BLaER1 (cell line): Measurements from ENCODE around the gene CPSF4L.
"Not testable (repeated sequence)": the region's sequence is repeated elsewhere in the genome, so short reads cannot be mapped to it uniquely, and the experiment has no call there.

Source experiments
- H3K27ac ChIP-seq: shearing (Covaris generic); formaldehyde crosslinking; 2 replicates; pipeline ENCODE4 v1.8.1; 2022
- H3K27me3 ChIP-seq: shearing (Covaris generic); formaldehyde crosslinking; 2 replicates; pipeline ENCODE4 v1.8.1; 2022
- H3K36me3 ChIP-seq: shearing (Covaris generic); formaldehyde crosslinking; 2 replicates; pipeline ENCODE4 v1.8.1; 2022
- H3K4me1 ChIP-seq: shearing (Covaris generic); formaldehyde crosslinking; 2 replicates; pipeline ENCODE4 v1.8.1; 2022
- H3K4me2 ChIP-seq: shearing (Covaris generic); formaldehyde crosslinking; 2 replicates; pipeline ENCODE4 v1.8.1; 2022
- H3K4me3 ChIP-seq: shearing (Covaris generic); formaldehyde crosslinking; 2 replicates; pipeline ENCODE4 v1.8.1; 2022
- H3K9ac ChIP-seq: shearing (Covaris generic); formaldehyde crosslinking; 2 replicates; pipeline ENCODE4 v1.8.1; 2022
- H3K9me3 ChIP-seq: shearing (Covaris generic); formaldehyde crosslinking; 2 replicates; pipeline ENCODE4 v1.8.1; 2022
- H4K20me1 ChIP-seq: shearing (Covaris generic); formaldehyde crosslinking; 2 replicates; pipeline ENCODE4 v1.8.1; 2022
- Cebpa-rat ChIP-seq: shearing (Covaris generic); IDR thresholded peaks from 2 replicates; pipeline ENCODE4 v1.8.1; 2022

The CPSF4L gene, protein sequence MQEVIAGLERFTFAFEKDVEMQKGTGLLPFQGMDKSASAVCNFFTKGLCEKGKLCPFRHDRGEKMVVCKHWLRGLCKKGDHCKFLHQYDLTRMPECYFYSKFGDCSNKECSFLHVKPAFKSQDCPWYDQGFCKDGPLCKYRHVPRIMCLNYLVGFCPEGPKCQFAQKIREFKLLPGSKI

DNA sequence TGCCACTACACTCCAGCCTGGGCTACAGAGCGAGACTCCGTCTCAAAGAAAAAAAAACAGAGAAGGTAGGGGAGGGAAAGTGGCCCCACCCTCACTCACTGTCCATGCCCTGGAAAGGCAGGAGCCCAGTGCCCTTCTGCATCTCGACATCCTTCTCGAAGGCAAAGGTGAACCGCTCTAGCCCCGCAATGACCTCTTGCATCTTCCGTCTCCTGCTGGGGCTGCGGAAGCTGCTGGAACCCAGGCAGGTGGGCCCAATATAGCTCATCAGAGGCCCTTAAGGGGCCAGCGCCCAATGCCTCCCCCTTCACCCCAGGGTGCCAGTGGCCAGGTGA is at the start of gene CPSF4L:
TSS of gene CPSF4L (minus strand) at position 264 of the 335 bp plus-strand sequence. CDS start at position 202, 62 bp downstream.
- no peaks in the 10 kb centered on the region for H3K27me3 ChIP-seq
- no peak within 1 kb of the TSS for H3K27ac ChIP-seq
- H3K4me2 ChIP-seq, result no peak within 1 kb of the TSS
- no peaks in the 10 kb centered on the region for H3K4me1 ChIP-seq
- H3K4me3 ChIP-seq, result no peak within 1 kb of the TSS
- no peak within 1 kb of the TSS for H3K9ac ChIP-seq
- no peak for TF ChIP-seq Cebpa-rat
- no peaks in the 10 kb centered on the region for H4K20me1 ChIP-seq
- no peaks in the 10 kb centered on the region for H3K36me3 ChIP-seq
- no peaks in the 10 kb centered on the region for H3K9me3 ChIP-seq

DNA sequence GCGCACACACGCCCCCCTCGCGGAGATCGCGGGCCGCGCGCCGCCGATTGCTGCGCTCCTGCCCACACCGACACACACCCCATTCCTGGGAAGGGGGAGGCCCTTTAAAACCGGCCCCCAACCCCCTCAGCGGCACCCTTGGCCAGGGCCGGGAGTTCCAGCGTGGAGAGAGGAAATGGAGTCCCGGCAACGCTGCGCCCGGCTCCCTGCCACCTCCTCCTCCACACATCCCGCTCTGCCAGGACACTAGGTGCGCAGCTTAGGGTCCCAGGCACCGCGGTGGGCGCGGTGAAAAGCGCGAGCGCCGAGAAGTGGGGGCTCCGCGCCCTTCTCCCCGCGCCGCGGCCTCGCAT is 49.7 kb upstream of the CPSF4L start:
- Histone ChIP-seq H3K4me1 (peaks cover 48% of the 10 kb centered on the region), H3K27me3 (0 out of 2 replicates have a peak, but pooled peaks cover 4% of the 10 kb centered on the region), H3K4me3 (peak overlapping the region; percentile 93), H4K20me1 (no peaks in the 10 kb centered on the region), H3K9ac (peak overlapping the region; percentile 84), H3K36me3 (no peaks in the 10 kb centered on the region), H3K27ac (peak overlapping the region; percentile 23; the same call in 1 of the 2 replicates), H3K9me3 (no peaks in the 10 kb centered on the region), H3K4me2 (peak overlapping the region; percentile 100)
- TF ChIP-seq Cebpa-rat, result no peak

DNA sequence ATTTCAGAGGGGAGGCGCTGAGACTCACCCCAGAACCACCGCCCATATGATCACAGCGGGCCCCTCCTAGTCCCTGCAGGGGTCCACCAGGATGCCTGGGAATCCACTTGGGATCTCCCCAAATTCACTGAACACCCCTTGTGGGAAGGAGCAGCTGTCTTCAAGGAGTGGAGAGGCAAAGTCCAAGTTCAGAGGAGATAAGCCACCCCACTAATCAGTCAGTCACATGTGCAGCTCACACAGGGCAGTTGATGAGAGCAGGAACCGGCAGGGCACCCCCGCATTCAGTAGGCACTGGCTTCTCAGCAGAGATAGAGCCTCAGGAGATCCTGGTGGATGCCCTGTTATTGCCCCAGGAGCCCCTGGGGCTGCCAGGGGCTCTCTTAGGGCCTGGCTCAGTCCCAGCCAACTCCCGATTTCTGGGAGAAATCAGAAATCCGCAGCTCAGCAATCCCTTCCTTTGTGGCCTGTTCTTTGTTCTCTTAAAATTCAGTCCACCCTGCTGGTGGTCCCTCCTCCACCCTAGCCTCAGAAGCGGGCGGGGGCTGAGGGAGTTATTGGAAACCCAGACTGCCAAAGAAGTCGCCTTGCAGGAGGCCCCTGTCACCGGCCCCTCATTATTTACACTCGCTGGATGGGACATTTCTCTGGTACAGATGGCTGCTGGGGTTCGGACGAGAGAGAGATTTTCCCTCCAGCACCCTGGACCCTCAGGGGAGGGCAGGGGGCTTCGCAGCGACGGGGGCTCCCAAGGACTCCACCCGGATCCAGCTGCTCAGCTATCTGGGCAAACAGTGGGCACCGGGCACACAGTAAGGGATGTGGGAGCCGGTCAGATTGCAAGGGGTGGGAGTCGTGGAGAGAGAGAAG is 48.3 kb upstream of the CPSF4L start:
- H3K4me3 ChIP-seq, result peak overlapping the region; percentile 93
- H3K4me1 ChIP-seq, result peaks cover 60% of the 10 kb centered on the region
- H3K36me3 ChIP-seq, result no peaks in the 10 kb centered on the region
- peak overlapping the region; percentile 69 for H3K27ac ChIP-seq
- H3K4me2 ChIP-seq, result peak overlapping the region; percentile 100
- TF ChIP-seq Cebpa-rat, result no peak
- peak overlapping the region; percentile 84 for H3K9ac ChIP-seq
- H3K9me3 ChIP-seq, result no peaks in the 10 kb centered on the region
- H3K27me3 ChIP-seq, result 0 out of 2 replicates have a peak, but pooled peaks cover 4% of the 10 kb centered on the region
- H4K20me1 ChIP-seq, result 0 out of 2 replicates have a peak, but pooled peaks cover 4% of the 10 kb centered on the region

DNA sequence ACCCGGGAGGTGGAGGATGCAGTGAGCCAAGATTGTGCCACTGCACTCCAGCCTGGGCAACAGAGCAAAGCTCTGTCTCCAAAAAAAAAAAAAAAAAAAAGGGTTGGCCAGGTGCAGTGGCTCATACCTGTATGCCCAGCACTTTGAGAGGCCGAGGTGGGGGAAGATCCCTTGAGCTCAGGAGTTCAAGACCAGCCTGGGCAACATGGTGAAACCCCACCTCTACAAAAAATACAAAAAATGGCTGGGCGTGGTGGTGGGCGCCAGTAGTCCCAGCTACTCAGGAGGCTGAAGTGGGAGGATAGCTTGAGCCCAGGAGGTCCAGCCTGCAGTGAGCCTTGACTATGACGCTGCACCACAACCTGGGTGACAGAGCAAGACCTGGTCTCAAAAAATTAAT is 47.3 kb upstream of the CPSF4L start:
- not testable (repeated sequence) for H3K9me3 ChIP-seq, H3K27ac ChIP-seq, H3K4me3 ChIP-seq, H3K36me3 ChIP-seq, H4K20me1 ChIP-seq, H3K9ac ChIP-seq, H3K27me3 ChIP-seq
- peak overlapping the region; percentile 100 for H3K4me2 ChIP-seq
- H3K4me1 ChIP-seq, result peaks cover 70% of the 10 kb centered on the region

DNA sequence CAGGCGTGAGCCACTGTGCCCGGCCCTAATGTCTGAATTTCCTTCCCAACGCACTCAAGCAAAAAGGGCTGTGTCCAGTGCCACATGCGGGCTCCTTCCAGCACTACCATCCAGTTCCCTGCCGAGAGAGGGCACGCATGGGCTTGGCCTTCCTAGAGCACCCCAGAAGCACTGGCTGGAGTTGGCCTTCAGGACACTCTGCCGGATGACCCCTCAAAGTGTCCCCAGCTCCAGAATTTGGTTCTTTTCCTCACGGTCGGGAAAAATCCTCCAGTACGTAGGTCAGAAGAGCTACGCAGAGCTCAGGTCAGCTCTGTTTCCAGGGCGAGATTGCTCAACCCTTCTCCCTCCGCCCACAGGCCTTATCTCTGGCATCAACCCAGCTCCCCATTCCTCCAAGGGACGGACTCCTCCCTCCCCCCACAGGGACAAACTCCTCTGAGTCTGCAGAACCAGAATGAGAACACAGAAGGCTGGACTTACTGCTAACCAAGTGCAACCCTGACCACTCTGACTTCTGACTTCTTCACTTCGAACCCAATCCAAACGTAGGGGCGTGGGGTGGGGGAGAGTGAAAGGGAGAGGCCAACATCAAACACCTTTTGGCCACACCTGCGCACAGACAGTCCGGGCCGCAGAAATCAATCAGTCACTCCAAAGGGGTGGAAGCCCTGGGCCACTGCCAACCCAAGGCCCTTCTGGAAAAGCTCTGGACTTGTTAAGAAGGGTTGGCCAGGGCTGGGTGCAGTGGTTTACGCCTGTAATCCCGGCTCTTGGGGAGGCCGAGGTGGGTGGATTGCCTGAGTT is 46.5 kb upstream of the CPSF4L start:
- 0 out of 2 replicates have a peak, but pooled peaks cover 4% of the 10 kb centered on the region for H4K20me1 ChIP-seq
- no peaks in the 10 kb centered on the region for H3K36me3 ChIP-seq
- H3K27me3 ChIP-seq, result 0 out of 2 replicates have a peak, but pooled peaks cover 4% of the 10 kb centered on the region
- H3K9me3 ChIP-seq, result no peaks in the 10 kb centered on the region
- no peak overlapping the region for H3K9ac ChIP-seq
- TF ChIP-seq Cebpa-rat, result no peak
- peaks cover 70% of the 10 kb centered on the region for H3K4me1 ChIP-seq
- H3K4me2 ChIP-seq, result 0 out of 2 replicates have a peak overlapping the region, but pooled peaks have one; percentile 14
- H3K4me3 ChIP-seq, result no peak overlapping the region
- H3K27ac ChIP-seq, result no peak overlapping the region

DNA sequence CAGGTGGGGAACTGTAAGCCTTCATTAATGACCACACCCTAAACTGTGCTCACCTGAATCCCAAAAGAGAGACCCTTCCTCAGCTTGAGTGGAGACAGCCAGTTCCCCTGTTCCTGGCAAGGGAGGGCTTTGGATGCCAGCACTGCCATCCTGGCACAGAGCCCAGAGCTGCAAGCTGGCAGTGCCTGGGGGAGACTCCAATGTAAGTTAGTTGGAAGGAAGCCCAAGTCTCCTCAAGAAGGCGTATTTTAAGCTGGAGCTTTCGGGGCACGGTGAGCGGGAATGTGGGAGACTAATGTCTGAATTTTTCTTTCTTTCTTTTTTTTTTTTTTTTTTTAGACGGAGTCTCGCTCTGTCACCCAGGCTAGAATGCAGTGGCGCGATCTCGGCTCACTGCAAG is 45.5 kb upstream of the CPSF4L start:
- H3K4me1 ChIP-seq, result peaks cover 59% of the 10 kb centered on the region
- no peak overlapping the region; the same call in 1 of the 2 replicates for H3K27ac ChIP-seq

DNA sequence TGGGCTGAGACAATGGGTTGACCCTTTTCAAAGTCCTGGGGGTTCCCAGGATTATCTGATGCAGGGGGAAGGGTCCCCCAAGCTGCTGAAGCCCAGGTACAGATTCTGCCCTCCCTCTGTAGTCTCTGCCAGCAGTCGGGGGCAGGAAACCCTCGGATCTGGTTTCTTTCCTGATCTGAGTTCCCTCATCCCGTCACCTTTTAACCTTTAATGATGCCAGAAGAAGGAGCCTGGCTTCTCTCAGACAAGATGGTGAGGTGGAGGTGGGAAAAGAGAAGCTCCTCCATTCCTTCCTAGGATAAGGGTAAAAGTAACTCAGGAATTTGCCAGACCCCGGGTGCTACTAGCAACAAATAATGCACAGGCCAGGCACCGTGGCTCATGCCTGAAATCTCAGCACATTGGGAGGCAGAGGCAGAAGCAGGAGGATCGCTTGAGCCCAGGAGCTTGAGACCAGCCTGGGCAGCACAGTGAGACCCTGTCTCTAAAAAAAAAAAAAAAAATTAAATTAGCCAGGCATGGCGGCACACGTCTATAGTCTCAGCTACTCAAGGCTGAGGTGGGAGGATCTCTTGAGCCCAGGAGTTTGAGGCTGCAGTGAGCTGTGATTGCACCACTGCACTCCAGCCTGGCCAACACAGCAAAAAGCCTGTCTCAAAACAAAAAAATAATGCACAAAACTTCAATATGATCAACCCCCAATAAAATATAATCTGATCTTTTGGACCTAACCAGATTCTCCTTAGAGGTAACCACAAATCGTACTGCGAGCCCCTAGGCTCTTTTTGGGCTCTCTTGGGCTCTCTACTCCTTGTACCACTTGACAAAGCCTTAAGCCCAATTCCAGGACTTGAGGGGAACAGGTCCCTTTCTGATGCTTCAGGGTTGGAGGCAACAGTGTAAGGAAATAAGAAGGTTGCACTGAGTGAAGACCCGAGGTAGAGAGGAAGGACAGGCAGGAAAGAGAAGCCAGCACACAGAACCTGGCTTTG is 44.5 kb upstream of the CPSF4L start:
- H3K27ac ChIP-seq, result peak overlapping the region; percentile 80; the same call in 1 of the 2 replicates
- H3K9ac ChIP-seq, result peak overlapping the region; percentile 71; the same call in 1 of the 2 replicates
- no peaks in the 10 kb centered on the region for H3K36me3 ChIP-seq
- peak overlapping the region; percentile 95 for H3K4me2 ChIP-seq
- no peak for TF ChIP-seq Cebpa-rat
- peak overlapping the region; percentile 55; the same call in 1 of the 2 replicates for H3K4me3 ChIP-seq
- 0 out of 2 replicates have a peak, but pooled peaks cover 4% of the 10 kb centered on the region for H4K20me1 ChIP-seq
- no peaks in the 10 kb centered on the region for H3K9me3 ChIP-seq
- no peaks in the 10 kb centered on the region for H3K27me3 ChIP-seq
- H3K4me1 ChIP-seq, result peaks cover 57% of the 10 kb centered on the region

More for the DNA sequence above, 45.5 kb upstream of the CPSF4L start:
- Histone ChIP-seq H3K27me3 (0 out of 2 replicates have a peak, but pooled peaks cover 4% of the 10 kb centered on the region), H4K20me1 (0 out of 2 replicates have a peak, but pooled peaks cover 4% of the 10 kb centered on the region), H3K9ac (no peak overlapping the region), H3K36me3 (no peaks in the 10 kb centered on the region), H3K9me3 (no peaks in the 10 kb centered on the region), H3K4me2 (peak overlapping the region; percentile 1; the same call in 1 of the 2 replicates), H3K4me3 (no peak overlapping the region)
- no peak for TF ChIP-seq Cebpa-rat

DNA sequence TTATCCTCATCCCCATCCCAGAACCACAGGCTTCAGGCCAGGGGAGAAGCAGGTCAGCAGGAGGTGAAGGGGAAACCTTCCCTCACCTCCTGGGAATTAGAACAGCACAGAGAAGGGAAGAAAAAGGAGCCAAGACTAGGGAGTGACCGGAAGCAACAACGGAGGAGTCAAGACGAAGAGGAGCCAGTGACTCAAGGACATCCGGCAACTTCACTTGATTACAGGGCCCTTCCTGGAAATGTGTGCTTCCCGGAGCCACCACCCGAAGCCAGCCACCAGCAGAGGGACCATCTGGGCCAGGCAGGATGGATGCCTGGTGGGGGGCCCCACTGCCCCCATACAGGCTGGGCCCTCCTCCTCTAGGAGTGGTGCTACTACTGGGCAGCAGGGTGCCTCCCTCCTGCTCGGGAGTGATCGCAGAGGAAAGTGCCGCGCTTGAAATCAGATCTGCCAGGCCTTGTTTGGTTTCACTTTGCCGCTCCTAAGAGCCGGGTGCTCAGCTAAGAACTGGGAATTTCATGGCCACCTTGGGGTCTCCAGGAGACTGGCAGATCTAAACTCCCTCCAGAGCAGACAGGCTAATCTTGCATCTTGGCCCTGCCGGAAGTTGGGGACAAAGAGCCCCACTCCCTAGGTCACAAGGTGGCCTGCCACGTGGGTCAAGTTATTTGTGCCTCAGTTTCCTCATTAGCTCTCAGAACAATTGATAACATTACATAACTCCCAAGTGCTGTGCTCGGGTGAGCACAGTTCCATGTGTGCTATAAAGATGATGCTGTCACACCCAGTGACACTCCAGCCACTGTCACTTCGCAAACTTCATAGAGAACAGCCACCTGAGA is 43.5 kb upstream of the CPSF4L start:
- Histone ChIP-seq H3K4me1 (peaks cover 57% of the 10 kb centered on the region), H3K27me3 (no peaks in the 10 kb centered on the region), H4K20me1 (0 out of 2 replicates have a peak, but pooled peaks cover 4% of the 10 kb centered on the region), H3K4me3 (peak overlapping the region; percentile 55), H3K36me3 (no peaks in the 10 kb centered on the region), H3K9me3 (no peaks in the 10 kb centered on the region), H3K9ac (peak overlapping the region; percentile 71), H3K27ac (peak overlapping the region; percentile 80), H3K4me2 (peak overlapping the region; percentile 95)
- no peak for TF ChIP-seq Cebpa-rat
